T47D (cell line): Measurements from ENCODE around the gene LRRC23.
"Not testable (repeated sequence)": the region's sequence is repeated elsewhere in the genome, so short reads cannot be mapped to it uniquely, and the experiment has no call there.

ENCODE experiments used
- DNase-seq, 2 experiments: peaks; one replicate each; pipeline versions ENCODE4 v3.0.0 to v3.0.0-alpha.2; 2011 to 2012; ENCODE audit warnings: low read depth in 1 of 2, low spot score in 1 of 2
- JUND ChIP-seq: IDR thresholded peaks from 2 replicates; pipeline ENCODE4 v1.6.1; 2012; ENCODE audit warnings: low read depth
- in situ Hi-C: cut with HindIII; loops from 2 replicates; pipeline ENCODE4 v1.10.0; 2016; ENCODE audit warnings: low sequenced_read_pairs, low pct_unique_long_range_greater_than_20kb

The LRRC23 gene

DNA sequence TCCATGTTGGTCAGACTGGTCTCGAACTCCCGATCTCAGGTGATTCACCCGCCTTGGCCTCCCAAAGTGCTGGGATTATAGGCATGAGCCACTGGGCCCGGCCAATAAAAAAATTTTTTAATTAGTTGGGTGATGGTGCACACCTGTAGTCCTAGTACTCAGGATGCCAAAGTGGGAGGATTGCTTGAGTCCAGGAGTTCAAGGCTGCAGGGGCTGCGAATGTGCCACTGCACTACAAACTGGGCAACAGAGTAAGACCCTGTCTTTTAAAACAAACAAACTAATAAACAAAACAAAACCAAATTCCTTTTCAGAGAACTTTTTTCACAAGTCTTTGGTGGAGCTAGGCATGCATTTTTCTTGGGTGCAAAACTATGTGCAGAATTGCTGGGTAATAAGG, 21.4 kb upstream of the LRRC23 start:
- in situ Hi-C loops, result no loop called here
- TF ChIP-seq JUND, result no peak
- DNase-seq, result no peak

DNA sequence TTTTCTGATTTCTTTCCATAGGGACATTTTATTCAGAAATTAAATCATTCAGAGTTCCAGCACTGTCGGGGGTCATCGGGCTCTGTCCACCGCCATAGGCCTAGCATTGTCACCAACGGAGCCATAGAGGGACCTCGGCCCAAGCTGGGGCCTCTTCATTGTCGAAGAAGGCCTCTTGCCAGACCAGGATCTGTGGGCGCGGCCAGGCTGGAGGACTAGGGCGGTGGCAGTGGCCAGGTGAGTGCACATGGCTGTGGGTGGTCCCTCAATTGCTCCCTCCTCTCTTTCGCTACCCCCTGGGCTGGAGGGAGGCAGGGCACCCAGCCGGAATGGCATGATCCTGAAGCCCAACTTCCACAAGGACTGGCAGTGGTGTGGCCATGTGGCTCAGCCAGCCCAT, 20.9 kb upstream of the LRRC23 start:
- in situ Hi-C loops, result no loop called here
- TF ChIP-seq JUND, result no peak
- no peak for DNase-seq

DNA sequence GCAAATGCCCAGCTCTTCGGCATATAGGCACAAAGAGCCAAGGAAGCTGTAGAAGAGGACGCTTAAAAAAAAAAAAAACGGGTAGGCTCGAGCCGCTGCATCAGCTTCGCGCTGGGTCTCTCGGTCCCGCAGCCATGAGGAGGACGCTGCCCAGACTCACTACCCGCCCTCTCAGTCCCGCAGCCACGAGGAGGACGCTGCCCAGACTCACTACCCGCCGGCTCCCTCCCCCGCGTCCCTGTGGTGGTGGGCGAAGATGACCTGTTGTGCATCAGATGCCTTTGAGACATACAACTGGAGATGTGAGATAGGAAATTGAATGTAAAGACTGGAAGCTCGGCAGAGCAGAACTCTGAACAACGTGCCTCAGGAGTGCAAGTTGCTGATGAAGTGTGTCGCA, 20.1 kb upstream of the LRRC23 start:
- in situ Hi-C loops, result no loop called here
- DNase-seq, result no peak
- no peak for TF ChIP-seq JUND

DNA sequence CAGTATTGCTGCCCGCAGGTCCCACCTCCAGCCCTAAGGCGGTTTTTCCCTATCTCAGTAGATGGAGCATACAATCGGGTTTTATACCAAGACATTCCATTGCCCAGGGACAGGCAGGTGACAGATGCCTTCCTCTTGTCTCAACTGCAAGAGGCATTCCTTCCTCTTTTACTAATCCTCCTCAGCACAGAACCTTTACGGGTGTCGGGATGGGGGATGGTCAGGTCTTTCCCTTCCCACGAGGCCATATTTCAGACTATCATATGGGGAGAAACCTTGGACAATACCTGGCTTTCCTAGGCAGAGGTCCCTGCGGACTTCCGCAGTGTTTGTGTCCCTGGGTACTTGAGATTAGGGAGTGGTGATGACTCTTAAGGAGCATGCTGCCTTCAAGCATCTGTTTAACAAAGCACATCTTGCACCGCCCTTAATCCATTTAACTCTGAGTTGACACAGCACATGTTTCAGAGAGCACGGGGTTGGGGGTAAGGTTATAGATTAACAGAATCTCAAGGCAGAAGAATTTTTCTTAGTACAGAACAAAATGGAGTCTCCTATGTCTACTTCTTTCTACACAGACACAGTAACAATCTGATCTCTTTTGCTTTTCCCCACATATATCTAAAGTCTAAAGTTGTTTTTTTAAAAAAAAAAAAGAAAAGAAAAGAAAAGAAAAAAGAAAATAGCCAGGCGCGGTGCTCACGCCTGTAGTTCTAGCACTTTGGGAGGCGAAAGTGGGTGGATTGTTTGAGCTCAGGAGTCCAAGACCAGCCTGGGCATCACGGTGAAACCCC, 18.2 kb upstream of the LRRC23 start:
- in situ Hi-C loops, result not testable (repeated sequence)

DNA sequence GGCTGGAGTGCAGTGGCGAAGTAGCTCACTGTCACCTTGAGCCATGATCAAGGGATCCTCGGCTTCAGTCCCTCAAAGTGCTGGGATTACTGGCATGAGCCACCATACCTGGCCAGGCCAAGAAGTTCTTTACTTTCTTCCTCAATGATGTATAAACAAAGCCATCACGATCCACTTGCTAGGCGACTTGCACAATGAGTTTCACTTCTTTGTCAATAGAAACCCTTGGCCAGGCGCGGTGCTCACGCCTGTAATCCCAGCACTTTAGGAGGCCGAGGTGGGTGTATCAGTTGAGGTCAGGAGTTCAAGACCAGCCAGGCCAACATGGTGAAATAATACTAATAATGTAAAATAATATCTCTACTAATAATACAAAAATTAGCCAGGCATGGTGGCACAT, 17.2 kb upstream of the LRRC23 start:
- in situ Hi-C loops, result no loop called here
- no peak for DNase-seq
- no peak for TF ChIP-seq JUND

More for the DNA sequence above, 18.2 kb upstream of the LRRC23 start:
- not testable (repeated sequence) for DNase-seq

DNA sequence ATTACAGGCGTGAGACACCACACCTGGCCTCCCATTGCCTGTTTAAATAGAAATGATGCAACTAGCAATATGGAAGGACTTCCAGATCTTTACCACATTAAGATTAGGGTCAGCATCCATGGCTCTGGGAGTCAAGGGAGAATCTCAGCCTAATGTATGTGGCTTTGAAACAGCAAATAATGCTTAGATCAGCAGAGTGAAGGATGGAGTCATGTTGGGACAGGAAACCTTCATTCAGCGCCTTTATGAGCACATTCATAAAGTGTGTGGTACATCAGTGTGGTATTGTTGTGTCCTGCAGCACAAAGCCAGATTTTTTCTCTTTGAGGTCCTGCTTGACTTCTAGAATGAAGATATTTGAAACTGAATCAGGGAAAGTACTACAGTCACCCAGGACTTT, 16.3 kb upstream of the LRRC23 start:
- no peak for DNase-seq
- TF ChIP-seq JUND, result no peak

DNA sequence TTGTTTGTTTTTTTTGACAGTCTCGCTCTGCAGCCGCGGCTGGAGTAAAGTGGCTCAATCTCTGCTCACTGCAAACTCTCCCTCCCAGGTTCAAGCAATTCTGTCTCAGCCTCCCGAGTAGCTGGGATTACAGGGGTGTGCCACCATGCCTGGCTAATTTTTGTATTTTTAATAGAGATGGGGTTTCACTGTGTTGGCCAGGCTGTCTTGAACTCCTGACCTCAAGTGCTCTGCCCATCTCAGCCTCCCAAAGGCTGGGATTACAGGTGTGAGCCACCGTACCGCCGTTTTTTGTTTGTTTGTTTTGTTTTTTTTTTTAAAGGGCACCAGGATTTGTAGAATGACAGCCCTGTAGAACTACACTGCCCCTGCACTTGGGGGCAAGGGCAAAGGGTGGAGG, 15.8 kb upstream of the LRRC23 start:
- DNase-seq, in situ Hi-C loops: not testable (repeated sequence)

More for the DNA sequence above, 16.3 kb upstream of the LRRC23 start:
- in situ Hi-C loops, result no loop called here

DNA sequence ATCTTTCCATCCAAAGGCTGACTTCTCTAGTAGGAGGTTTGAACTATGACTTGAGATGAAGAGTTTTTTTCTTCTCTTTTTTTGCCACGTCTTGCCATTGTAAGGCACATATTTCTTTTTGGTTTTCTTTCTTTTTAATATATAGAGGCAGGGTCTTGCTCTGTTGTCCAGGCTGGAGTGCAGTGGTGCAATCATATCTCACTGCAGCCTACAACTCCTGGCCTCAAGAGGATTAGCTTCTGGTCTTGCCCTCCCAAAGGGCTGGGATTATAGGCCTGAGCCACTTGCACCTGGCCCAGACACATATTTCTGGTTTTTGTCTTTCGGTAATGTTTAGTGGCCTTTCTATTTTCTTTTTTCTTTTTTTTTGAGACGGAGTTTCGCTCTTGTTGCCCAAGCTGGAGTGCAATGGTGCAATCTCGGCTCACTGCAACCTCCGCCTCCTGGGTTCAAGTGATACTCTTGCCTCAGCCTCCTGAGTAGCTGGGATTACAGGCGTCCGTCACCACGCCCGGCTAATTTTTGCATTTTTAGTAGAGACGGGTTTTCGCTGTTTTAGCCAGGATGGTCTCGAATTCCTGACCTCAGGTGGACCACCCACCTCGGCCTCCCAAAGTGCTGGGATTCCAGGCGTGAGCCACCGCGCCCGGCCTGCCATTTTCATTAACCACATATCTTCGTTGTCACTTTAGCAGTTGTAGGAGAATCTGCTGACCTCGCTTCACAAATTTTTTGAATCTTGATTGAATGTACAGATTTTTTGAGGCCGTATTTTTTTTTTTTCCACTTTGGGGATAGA, 14.6 kb upstream of the LRRC23 start:
- DNase-seq, in situ Hi-C loops: not testable (repeated sequence)

DNA sequence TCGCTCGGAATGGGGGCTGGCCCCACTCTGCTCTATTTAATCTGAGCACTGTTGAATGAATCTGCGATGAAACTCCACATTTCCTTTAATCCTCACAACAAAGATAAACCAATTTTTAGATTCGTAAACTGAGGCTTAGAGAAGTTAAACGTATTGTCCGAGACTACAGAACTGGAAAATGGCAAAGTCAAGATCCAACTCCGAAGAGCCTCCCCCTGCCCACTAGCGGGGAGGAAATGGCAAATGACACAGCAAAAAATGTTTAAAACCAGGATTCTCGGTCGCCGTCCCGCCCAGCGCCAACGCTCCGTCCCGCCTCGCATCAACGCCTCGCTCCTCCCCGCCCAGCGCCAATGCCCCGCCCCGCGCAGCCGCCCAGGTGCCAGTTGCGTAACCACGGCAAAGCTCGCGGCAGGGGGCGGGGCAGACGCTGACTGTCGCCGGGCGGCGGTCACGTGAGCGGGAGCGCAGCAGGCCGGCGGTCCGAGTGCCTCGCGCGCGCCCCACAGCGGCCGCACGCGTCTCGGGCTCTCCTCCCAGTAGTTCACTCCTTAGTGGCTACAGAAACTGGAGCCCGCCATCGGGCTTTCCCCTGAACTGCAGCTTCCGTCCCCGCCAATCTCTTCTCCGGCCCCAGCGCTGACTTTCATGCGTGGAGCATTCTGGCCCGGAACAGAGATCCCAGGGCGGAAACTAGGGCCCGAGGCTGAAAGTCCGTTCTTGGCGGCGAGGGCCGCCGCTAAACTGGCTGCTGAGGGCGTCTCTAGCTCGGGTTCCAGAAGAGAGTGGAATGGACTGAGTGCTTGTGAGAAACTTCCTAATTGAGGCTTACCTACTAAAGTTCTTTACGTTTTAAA, 13.6 kb upstream of the LRRC23 start:
- no peak for TF ChIP-seq JUND
- in situ Hi-C loops, result no loop called here
- peak; percentile 56 to 90 for DNase-seq

DNA sequence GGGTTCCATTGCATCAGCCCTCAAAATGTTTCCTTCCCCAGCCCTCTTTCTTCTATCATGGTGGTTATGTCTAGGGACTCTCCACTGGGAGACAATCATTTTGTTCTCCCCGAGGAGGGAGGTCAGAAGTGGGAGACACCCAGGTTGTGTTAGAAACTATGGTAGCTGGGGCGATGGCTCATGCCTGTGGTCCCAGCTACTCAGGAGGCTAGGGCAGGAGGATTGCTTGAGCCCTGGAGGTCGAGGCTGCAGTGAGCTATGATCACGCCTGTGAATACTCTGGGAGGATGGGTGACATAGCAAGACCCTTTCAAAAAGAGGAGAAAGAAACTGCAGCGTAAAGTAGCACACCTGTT, 13.0 kb upstream of the LRRC23 start:
- no peak for DNase-seq
- no peak for TF ChIP-seq JUND
- in situ Hi-C loops, result no loop called here

DNA sequence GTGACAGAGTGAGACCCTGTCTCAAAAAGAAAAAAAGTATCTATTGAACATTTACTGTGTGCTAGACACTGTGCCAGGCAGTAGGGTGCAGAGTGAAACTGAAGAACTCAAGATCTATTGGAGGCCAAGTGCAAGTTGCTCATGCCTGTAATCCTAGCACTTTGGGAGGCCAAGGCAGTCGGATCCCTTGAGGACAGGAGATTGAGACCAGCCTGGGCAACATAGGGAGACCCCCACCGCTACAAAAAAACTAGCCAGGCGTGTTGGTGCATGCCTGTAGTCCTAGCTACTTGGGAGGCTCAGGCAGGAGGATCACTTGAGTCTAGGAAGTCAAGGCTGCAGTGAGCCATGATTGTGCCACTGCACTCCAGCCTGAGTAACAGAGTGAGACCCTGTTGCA, 11.9 kb upstream of the LRRC23 start:
- in situ Hi-C loops, DNase-seq: not testable (repeated sequence)

DNA sequence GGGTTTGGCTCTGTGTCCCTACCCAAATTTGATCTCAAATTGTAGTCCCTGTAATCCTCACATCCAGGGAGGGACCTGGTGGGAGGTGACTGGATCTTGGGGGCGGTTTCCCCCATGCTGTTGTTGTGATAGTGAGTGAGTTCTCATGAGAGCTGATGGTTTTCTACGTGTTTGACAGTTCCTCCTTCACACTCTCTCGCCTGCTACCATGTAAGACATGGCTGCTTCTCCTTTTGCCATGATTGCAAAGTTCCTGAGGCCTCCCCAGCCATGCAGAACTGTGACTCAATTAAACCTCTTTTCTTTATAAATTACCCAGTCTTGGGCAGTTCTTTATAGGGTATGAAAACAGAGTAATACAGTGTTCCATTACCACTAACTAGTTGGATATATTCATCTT, 10.3 kb upstream of the LRRC23 start:
- TF ChIP-seq JUND, result no peak
- DNase-seq, result no peak
- in situ Hi-C loops, result no loop called here
